ENCODE results near the gene ODAM.
A peak's percentile ranks its signal among the peaks of the same experiment; 100 is the strongest.

ODAM gene

GRCh38 chr4:70195425-70195824 is at the start of gene ODAM:
ODAM (plus strand) TSS chr4:70195725; CDS start chr4:70196544, 819 bp downstream.
- no peaks in the 10 kb centered on the region for H3K27me3 ChIP-seq (ENCODE audit: control insufficient read depth, insufficient read depth, low read length)
- H3K9me3 ChIP-seq (ENCODE audit: control insufficient read depth, low read length) = no peaks in the 10 kb centered on the region
- H3K4me2 ChIP-seq (ENCODE audit: low read length) = no peak within 1 kb of the TSS
- H3K4me3 ChIP-seq (ENCODE audit: low read depth, low read length) = no peak within 1 kb of the TSS
- H2AFZ ChIP-seq = peak within 1 kb of the TSS; percentile 18
- no peaks in the 10 kb centered on the region for H3K79me2 ChIP-seq
- H3K4me1 ChIP-seq = peaks cover 5% of the 10 kb centered on the region
- H3K9ac ChIP-seq = no peak within 1 kb of the TSS
- H3K36me3 ChIP-seq (ENCODE audit: control insufficient read depth, insufficient read depth, low read length) = no peaks in the 10 kb centered on the region
- no peak within 1 kb of the TSS for H3K27ac ChIP-seq
- no peak for TF ChIP-seq CTCF (IDR thresholded peaks at IDR 0.05)

- Histone ChIP-seq H3K27me3 (ENCODE audit: control insufficient read depth, insufficient read depth, low read length) (no peaks in the 10 kb centered on the region), H3K27ac (no peak overlapping the region), H3K4me1 (no peaks in the 10 kb centered on the region), H3K4me2 (ENCODE audit: low read length) (no peak overlapping the region), H2AFZ (no peak overlapping the region), H3K9ac (no peak overlapping the region), H3K9me3 (ENCODE audit: control insufficient read depth, low read length) (no peaks in the 10 kb centered on the region), H3K36me3 (ENCODE audit: control insufficient read depth, insufficient read depth, low read length) (no peaks in the 10 kb centered on the region), H3K4me3 (ENCODE audit: low read depth, low read length) (no peak overlapping the region), H3K79me2 (no peaks in the 10 kb centered on the region)
- TF ChIP-seq CTCF (IDR thresholded peaks at IDR 0.05) = no peak
Observed at GRCh38 chr4:70151271-70151670, 44.3 kb upstream of the ODAM start.

GRCh38 chr4:70152088-70152487 is 43.4 kb upstream of the ODAM start:
- Histone ChIP-seq H3K4me3 (ENCODE audit: low read depth, low read length) (no peak overlapping the region), H3K27ac (no peak overlapping the region), H2AFZ (no peak overlapping the region), H3K9ac (no peak overlapping the region), H3K79me2 (no peaks in the 10 kb centered on the region), H3K4me1 (no peaks in the 10 kb centered on the region), H3K36me3 (ENCODE audit: control insufficient read depth, insufficient read depth, low read length) (no peaks in the 10 kb centered on the region), H3K27me3 (ENCODE audit: control insufficient read depth, insufficient read depth, low read length) (no peaks in the 10 kb centered on the region), H3K4me2 (ENCODE audit: low read length) (no peak overlapping the region), H3K9me3 (ENCODE audit: control insufficient read depth, low read length) (no peaks in the 10 kb centered on the region)
- no peak for TF ChIP-seq CTCF (IDR thresholded peaks at IDR 0.05)

GRCh38 chr4:70153937-70154336 is 41.6 kb upstream of the ODAM start, which contains the start of gene PRR27:
PRR27 (plus strand) TSS chr4:70154237; CDS start chr4:70154376, 139 bp downstream.
- Histone ChIP-seq H3K9me3 (ENCODE audit: control insufficient read depth, low read length) (no peaks in the 10 kb centered on the region), H2AFZ (no peak within 1 kb of the TSS), H3K27ac (no peak within 1 kb of the TSS), H3K9ac (no peak within 1 kb of the TSS), H3K4me3 (ENCODE audit: low read depth, low read length) (no peak within 1 kb of the TSS), H3K4me1 (no peaks in the 10 kb centered on the region), H3K36me3 (ENCODE audit: control insufficient read depth, insufficient read depth, low read length) (no peaks in the 10 kb centered on the region), H3K79me2 (no peaks in the 10 kb centered on the region), H3K27me3 (ENCODE audit: control insufficient read depth, insufficient read depth, low read length) (no peaks in the 10 kb centered on the region), H3K4me2 (ENCODE audit: low read length) (no peak within 1 kb of the TSS)
- TF ChIP-seq CTCF (IDR thresholded peaks at IDR 0.05) = no peak

- Histone ChIP-seq H3K27me3 (ENCODE audit: control insufficient read depth, insufficient read depth, low read length) (no peaks in the 10 kb centered on the region), H3K9me3 (ENCODE audit: control insufficient read depth, low read length) (no peaks in the 10 kb centered on the region), H3K9ac (no peak overlapping the region), H3K27ac (no peak overlapping the region), H3K4me3 (ENCODE audit: low read depth, low read length) (no peak overlapping the region), H3K36me3 (ENCODE audit: control insufficient read depth, insufficient read depth, low read length) (no peaks in the 10 kb centered on the region), H2AFZ (no peak overlapping the region), H3K79me2 (no peaks in the 10 kb centered on the region), H3K4me1 (no peaks in the 10 kb centered on the region), H3K4me2 (ENCODE audit: low read length) (no peak overlapping the region)
- no peak for TF ChIP-seq CTCF (IDR thresholded peaks at IDR 0.05)
Observed at GRCh38 chr4:70158576-70158975, 36.9 kb upstream of the ODAM start.
